GM19238 (cell line): ENCODE results near the gene DYNC1LI1.
A peak's percentile ranks its signal among the peaks of the same experiment; 100 is the strongest.

Experiments used
- DNase-seq: peaks from one replicate; pipeline ENCODE4 v3.0.0; 2011; ENCODE audit warnings: low spot score; ENCODE audit not compliant: insufficient read length

The DYNC1LI1 gene

GRCh38 chr3:32570421-32571191, at the start of gene DYNC1LI1:
Gene DYNC1LI1 (minus strand): TSS chr3:32570858. CDS start chr3:32570770, 88 bp downstream.
- DNase-seq: peak; percentile 90

DNA sequence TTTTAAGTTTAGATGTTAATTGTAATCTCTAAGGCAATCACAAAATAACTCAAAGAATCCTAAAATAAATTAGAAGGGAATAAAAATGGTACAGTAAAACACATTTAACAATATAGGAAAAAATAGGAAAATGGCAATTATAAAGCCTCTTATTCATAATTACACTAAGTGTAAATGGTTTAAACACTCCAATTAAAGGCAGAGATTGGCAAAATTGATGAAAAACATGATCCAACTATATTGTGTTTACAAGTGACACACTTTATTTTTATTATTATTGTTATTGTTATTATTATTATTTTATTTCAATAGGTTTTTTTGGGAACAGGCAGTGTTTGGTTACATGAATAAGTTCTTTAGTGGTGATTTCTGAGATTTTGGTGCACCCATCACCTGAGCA, 48.7 kb upstream of the DYNC1LI1 start:
- no peak for DNase-seq

DNA sequence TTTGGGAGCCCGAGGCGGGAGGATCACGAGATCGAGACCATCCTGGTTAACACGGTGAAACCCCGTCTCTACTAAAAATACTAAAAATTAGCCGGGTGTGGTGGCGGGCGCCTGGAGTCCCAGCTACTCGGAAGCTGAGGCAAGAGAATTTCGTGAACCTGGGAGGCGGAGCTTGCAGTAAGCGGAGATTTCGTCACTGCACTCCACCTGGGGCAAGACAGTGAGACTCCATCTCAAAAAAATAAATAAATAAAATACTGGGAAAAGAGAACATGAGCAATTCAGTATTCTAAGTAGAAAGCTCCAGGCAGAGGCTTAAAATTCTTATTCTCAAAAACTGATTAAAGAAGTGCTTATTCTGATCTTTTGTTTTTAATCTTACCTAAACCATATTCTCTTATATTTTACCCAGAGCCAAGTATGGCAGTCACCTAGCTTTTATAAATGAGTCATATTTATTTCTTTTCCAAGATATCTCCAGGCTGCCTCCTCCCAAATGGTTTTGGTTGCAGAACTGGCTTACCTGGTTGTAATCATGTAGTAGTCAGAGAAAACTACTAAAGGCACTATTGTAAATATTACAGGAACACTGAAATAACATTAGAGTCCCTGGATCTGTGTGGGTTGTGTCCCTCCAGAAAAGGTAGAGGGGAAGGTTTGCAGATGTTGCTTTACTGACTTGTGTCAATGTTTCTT, 45.8 kb upstream of the DYNC1LI1 start:
- DNase-seq: no peak

DNA sequence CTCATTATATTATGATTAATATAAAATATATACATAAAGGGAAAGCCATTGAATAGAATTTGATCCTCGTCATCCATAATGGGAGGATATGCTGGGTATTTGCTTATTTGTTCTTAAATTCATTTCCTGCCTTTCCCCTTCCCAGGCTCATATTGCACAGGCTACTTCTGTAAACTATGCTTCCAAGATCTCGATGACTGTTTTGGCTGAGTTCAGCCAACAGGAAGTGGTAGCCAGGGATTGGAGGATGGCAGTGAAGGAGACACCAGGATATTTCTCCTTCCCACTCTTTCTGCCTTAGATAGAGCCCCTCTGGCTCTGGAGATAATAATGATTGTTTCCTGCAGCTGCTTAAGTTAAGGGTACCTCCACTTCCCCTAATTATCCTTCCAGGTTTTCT, 44.3 kb upstream of the DYNC1LI1 start:
- no peak for DNase-seq

GRCh38 chr3:32613183-32613582, 42.5 kb upstream of the DYNC1LI1 start:
- DNase-seq: no peak

- DNase-seq: no peak
Measured at GRCh38 chr3:32612547-32612946, 41.9 kb upstream of the DYNC1LI1 start.

- DNase-seq: no peak
Measured at GRCh38 chr3:32607522-32607921, 36.9 kb upstream of the DYNC1LI1 start.

- DNase-seq: no peak
Measured at GRCh38 chr3:32606960-32607359, 36.3 kb upstream of the DYNC1LI1 start.

- no peak for DNase-seq
Measured at GRCh38 chr3:32606277-32606676, 35.6 kb upstream of the DYNC1LI1 start.

DNA sequence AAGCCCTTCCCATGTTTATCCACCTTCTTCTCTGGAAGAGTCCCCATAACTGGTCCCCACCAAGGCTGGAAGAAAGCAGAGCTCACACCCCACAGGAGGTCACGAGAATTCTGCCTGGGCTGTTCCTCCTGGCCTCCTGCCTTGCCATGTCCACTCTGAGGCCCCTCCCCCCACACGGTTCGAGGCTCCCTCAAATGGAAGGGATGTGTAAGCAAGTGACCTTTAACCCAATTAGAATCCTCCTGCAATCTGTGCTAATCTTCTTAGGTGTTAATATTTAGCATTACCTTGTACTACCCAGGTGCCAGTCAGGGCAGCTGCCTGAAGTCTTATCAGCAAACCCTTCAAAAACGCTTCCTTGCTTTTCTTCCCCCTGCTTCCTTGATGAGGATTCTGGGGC, 32.4 kb upstream of the DYNC1LI1 start:
- no peak for DNase-seq

GRCh38 chr3:32602206-32602605, 31.5 kb upstream of the DYNC1LI1 start:
- no peak for DNase-seq

- DNase-seq: no peak
Measured at GRCh38 chr3:32601722-32602121, 31.1 kb upstream of the DYNC1LI1 start.

DNA sequence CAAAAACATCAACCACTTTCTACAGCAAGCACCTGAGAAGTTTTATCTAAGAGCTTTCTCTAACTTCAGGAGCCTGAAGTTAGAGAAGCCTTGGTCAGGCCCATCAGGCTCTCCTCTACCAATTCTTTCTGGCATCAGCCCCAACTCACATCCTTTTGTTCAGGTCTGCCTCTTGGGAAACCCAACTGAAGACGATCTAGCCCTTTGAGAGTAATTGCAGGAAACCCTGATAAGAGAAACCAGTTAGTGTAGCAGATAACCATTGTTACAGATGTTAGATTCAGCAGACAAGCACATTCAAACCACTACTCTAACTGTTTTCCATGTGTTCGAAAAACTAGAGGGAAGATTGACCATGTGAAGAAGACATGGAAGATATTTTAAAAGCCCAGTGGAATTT, 27.0 kb upstream of the DYNC1LI1 start:
- DNase-seq: no peak

DNA sequence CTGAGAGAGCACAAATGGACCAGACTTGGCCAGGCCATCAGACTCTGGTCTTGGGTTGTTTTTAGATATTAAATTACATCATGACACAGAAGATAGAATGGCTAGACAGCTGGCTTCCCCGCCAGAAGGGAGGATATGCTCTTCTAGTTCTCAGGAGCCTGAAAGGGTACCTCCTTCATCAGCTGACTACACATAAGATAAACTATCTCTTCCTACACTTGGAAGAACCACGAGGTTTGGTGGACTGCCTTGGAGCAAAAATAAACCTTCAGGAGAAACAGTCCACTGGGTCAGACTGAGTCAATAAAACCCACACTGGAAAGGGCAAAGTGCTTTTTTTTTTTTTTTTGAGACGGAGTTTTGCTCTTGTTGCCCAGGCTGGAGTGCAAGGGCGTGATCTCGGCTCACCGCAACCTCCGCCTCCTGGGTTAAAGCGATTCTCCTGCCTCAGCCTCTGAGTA, 26.3 kb upstream of the DYNC1LI1 start:
- DNase-seq: no peak

DNA sequence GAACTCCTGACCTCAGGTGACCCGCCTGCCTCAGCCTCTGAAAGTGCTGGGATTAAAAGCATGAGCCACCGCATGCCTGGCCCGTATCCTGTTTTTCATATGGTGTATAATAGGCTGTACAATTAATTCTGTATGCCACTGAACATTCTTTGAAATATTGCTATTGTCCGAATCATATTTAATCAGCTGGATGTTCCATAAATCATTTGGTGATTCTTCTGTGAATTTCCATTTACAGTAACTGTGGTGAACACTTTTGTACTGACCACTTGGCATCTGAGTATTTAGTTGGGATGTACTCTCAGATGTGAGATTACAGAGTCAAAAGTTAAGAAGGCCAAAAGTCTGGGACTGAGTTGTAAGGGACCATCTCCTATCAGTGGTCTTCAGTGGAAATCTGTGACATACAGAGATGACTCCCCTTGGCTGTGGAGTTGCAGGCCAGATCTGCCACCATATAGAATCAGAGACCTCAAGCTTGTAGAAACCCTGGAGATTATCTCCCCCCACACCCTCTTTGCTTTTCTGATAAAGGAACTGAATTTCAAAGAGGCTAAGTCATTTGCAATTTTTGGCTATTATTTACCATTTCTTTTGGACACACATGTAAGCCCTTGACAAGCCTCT, 25.7 kb upstream of the DYNC1LI1 start:
- no peak for DNase-seq

- no peak for DNase-seq
Measured at GRCh38 chr3:32595323-32595722, 24.7 kb upstream of the DYNC1LI1 start.

DNA sequence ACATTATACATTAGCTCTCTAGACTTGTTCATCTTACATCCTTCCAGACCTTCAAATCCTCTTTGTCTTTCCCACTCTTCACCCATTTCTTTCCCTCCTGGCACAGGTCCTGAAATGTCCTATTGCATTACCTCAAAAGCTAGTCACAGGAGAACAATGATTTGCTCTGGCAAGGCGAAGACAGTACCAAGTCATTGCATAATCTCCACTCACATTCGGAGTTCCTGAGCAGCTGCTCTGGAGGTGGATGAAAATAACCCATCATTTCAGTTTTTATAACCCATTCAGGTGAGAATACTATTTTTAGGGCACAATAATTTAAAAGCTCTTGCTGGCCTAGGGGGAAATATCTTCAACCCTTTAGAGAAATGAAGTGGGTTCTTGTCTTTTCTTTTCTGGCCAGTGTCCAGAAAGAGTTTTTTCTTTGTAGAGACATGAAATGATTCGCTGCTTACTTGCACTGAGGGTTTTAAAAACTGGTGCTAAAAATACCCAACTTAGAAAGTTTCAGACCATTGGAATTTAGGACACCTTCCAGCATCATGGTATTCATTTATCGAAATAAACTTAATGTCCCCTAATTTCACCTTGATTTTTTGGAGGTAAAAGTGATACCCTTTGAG, 23.4 kb upstream of the DYNC1LI1 start:
- no peak for DNase-seq

DNA sequence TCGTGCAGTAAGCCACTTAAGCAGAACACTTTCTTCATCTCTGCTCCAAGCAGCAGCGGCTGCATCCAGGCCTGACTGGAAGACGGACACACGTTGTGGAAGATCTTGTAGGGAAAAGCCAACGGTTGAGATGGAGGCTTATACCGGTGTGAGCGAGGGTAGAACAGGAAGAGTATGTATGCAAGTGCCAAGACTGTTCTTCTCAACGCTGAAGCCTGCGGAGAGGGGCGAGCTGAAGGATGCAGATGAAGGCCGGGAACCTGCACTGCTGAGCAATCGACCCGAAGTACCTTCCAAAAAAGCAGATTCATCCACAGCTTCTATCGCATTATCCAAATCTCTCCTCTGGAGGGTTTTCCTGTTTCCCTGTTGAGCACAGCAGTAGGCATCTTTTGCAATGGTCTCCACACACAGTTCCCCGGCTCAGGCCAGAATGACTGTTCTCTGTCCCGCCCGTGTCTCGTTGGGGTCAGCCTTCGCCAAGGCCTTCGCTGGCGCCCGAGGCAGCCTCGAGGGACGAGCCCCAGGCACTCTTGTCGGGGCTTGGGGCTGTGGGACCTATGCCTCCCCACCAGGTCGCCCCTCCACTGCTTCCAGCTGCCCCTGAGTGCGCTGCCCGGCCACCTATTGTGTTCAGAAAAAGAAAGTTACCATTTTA, 22.2 kb upstream of the DYNC1LI1 start:
- no peak for DNase-seq

DNA sequence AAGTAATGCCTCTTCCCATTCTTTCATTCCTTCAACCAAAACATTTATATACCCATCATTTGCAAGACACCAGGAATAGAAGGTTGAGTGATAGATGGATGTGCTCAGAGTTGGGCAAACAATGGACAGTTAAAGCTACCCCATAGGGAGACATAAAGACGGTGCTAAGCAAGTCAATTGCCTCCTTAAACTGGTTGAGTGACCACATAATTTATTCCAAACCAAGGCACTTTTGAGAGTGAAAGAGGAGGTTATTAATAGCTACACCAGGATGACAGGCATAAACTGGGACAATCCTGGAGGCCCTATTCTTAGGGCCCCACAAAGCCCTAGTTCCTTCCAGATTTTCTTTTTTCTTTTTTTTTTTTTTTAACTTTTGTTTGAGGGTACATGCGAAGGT, 21.4 kb upstream of the DYNC1LI1 start:
- no peak for DNase-seq

- no peak for DNase-seq
Measured at GRCh38 chr3:32591186-32591585, 20.5 kb upstream of the DYNC1LI1 start.

DNA sequence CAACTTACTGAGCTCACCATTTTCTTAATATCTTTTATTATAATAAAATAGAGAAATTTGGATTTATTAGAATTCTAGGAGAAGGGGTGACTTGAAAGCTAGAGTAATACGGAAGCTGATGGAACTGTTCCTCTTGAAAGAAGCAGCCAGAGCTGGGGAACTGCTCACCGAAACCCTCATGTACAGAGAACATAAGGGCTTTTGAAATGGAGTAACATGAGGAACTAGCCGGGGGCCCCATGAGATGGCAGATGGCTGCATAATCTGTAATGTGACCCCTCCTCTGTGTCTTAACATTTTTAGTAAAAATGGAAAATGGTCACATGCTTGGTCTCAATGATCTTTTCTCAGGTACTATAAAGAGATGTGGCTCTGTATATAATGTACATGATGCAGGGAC, 15.7 kb upstream of the DYNC1LI1 start:
- no peak for DNase-seq
